Measurements from ENCODE around the gene ERP44.

The ERP44 gene

DNA sequence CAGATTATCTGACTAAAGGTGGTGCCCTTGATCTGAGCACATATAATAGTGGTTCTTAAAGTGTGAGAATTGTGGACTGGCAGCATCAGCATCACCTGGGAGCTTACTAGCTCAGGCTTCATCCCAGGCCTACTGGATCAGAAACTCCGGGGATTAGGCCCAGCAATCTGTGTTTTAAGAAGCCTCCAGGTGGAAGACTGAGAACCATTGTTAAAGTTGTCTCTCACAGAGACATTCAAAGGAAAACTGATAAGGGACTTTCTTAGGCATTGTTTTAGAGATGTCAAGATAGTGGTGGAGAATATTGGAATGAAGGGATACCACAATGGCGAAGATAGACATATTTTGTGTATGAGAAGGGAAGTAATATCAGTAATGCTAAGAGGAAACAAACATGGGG is 132.8 kb downstream of the ERP44 start:
- no peak for TF ChIP-seq EZH2 (optimal IDR thresholded peaks at IDR 0.05; ENCODE audit: low read depth, low read length)
- TF ChIP-seq CTCF (IDR thresholded peaks at IDR 0.05; ENCODE audit: low read length): no peak
- TF ChIP-seq EZH2phosphoT487 (IDR thresholded peaks at IDR 0.05; ENCODE audit: low read length): no peak
- no peak overlapping the region for H3K4me3 ChIP-seq (ENCODE audit: low read length)
- DNase-seq: no peak
- no peaks in the 10 kb centered on the region for H3K79me2 ChIP-seq (ENCODE audit: low read length)
- no peak overlapping the region for H3K9ac ChIP-seq (ENCODE audit: low read length)
- H3K27me3 ChIP-seq (replicated peaks; ENCODE audit: insufficient read depth, low read length): no peaks in the 10 kb centered on the region
- H3K4me1 ChIP-seq (ENCODE audit: low read length): no peaks in the 10 kb centered on the region
- no peaks in the 10 kb centered on the region for H3K36me3 ChIP-seq (replicated peaks; ENCODE audit: insufficient read depth, low read length)
- no peaks in the 10 kb centered on the region for H4K20me1 ChIP-seq (ENCODE audit: insufficient read depth, low read length)
- H3K9me3 ChIP-seq (replicated peaks; ENCODE audit: insufficient read depth, low read length): no peaks in the 10 kb centered on the region
- no peak overlapping the region for H3K27ac ChIP-seq (ENCODE audit: low read length)
- no peaks in the 10 kb centered on the region for H3K9me2 ChIP-seq (replicated peaks; ENCODE audit: insufficient read depth, low read length)
- H3F3A ChIP-seq (ENCODE audit: insufficient read depth, low read length): no peaks in the 10 kb centered on the region
- no peak overlapping the region for H3K4me2 ChIP-seq (ENCODE audit: low read depth, low read length)
- no peak overlapping the region for H2AFZ ChIP-seq (ENCODE audit: low read length)

DNA sequence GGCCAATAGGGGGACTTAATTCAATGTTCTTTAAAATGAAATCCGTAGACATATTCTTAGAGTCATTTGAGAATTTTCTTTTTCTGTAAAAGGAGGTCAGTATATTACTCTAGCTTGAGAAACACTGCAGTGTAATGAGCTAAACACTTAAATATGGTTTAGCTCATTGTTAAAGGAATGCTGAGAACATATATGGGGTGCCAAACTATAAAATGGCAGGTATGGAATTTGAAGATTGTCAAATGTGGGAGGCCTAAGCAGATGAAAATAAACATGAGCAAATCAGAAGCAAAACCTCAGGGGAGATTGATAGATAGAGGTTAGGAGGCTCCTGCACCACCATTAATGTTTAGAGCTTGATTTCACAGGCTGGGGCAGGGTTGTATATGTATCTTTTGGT is 134.5 kb downstream of the ERP44 start:
- Histone ChIP-seq H3K4me2 (ENCODE audit: low read depth, low read length) (no peak overlapping the region), H2AFZ (ENCODE audit: low read length) (no peak overlapping the region), H3K36me3 (replicated peaks; ENCODE audit: insufficient read depth, low read length) (no peaks in the 10 kb centered on the region), H3K27ac (ENCODE audit: low read length) (no peak overlapping the region), H3F3A (ENCODE audit: insufficient read depth, low read length) (no peaks in the 10 kb centered on the region), H3K9ac (ENCODE audit: low read length) (no peak overlapping the region), H3K79me2 (ENCODE audit: low read length) (no peaks in the 10 kb centered on the region), H4K20me1 (ENCODE audit: insufficient read depth, low read length) (no peaks in the 10 kb centered on the region), H3K4me1 (ENCODE audit: low read length) (no peaks in the 10 kb centered on the region), H3K27me3 (replicated peaks; ENCODE audit: insufficient read depth, low read length) (no peaks in the 10 kb centered on the region), H3K9me3 (replicated peaks; ENCODE audit: insufficient read depth, low read length) (no peaks in the 10 kb centered on the region), H3K9me2 (replicated peaks; ENCODE audit: insufficient read depth, low read length) (no peaks in the 10 kb centered on the region), H3K4me3 (ENCODE audit: low read length) (no peak overlapping the region)
- TF ChIP-seq EZH2 (optimal IDR thresholded peaks at IDR 0.05; ENCODE audit: low read depth, low read length): no peak
- TF ChIP-seq EZH2phosphoT487 (IDR thresholded peaks at IDR 0.05; ENCODE audit: low read length): no peak
- TF ChIP-seq CTCF (IDR thresholded peaks at IDR 0.05; ENCODE audit: low read length): no peak
- DNase-seq: no peak

GRCh38 chr9:99962680-99963261 is 136.0 kb downstream of the ERP44 start:
- H3K79me2 ChIP-seq (ENCODE audit: low read length): no peaks in the 10 kb centered on the region
- H2AFZ ChIP-seq (ENCODE audit: low read length): no peak overlapping the region
- H3K4me3 ChIP-seq (ENCODE audit: low read length): no peak overlapping the region
- H3K4me1 ChIP-seq (ENCODE audit: low read length): no peaks in the 10 kb centered on the region
- H3K27ac ChIP-seq (ENCODE audit: low read length): no peak overlapping the region
- no peak for TF ChIP-seq EZH2 (optimal IDR thresholded peaks at IDR 0.05; ENCODE audit: low read depth, low read length)
- TF ChIP-seq EZH2phosphoT487 (IDR thresholded peaks at IDR 0.05; ENCODE audit: low read length): no peak
- no peak for TF ChIP-seq CTCF (IDR thresholded peaks at IDR 0.05; ENCODE audit: low read length)
- no peaks in the 10 kb centered on the region for H3F3A ChIP-seq (ENCODE audit: insufficient read depth, low read length)
- no peaks in the 10 kb centered on the region for H3K27me3 ChIP-seq (replicated peaks; ENCODE audit: insufficient read depth, low read length)
- no peaks in the 10 kb centered on the region for H3K9me3 ChIP-seq (replicated peaks; ENCODE audit: insufficient read depth, low read length)
- H3K9me2 ChIP-seq (replicated peaks; ENCODE audit: insufficient read depth, low read length): no peaks in the 10 kb centered on the region
- no peak overlapping the region for H3K9ac ChIP-seq (ENCODE audit: low read length)
- no peak overlapping the region for H3K4me2 ChIP-seq (ENCODE audit: low read depth, low read length)
- H4K20me1 ChIP-seq (ENCODE audit: insufficient read depth, low read length): no peaks in the 10 kb centered on the region
- H3K36me3 ChIP-seq (replicated peaks; ENCODE audit: insufficient read depth, low read length): no peaks in the 10 kb centered on the region
- no peak for DNase-seq
